Suprapubic skin (tissue), 4 donors: ENCODE data around the gene ARHGAP5. TPM values are rescaled to one million over a fixed set of nuclear protein-coding genes. Genes with fewer than 3 reads are reported as not detected.

Experiments used
- DNase-seq, 2 donors: peaks; one replicate each; pipeline ENCODE4 v3.0.0-alpha.2; 2019; ENCODE audit warnings: low spot score in 2 of 2
- H3K27ac ChIP-seq: fragments of 200-600 bp; sonication (generic); one replicate; pipeline ENCODE4 v1.5.1; 2019
- H3K27me3 ChIP-seq: fragments of 200-600 bp; sonication (generic); one replicate; pipeline ENCODE4 v1.5.1; 2019
- H3K36me3 ChIP-seq: fragments of 200-600 bp; sonication (generic); one replicate; pipeline ENCODE4 v1.5.1; 2019
- H3K4me1 ChIP-seq: fragments of 200-600 bp; sonication (generic); one replicate; pipeline ENCODE4 v1.5.1; 2019
- H3K4me3 ChIP-seq: fragments of 200-600 bp; sonication (generic); one replicate; pipeline ENCODE4 v1.5.1; 2019; ENCODE audit warnings: mild to moderate bottlenecking
- H3K9me3 ChIP-seq: fragments of 200-600 bp; sonication (generic); one replicate; pipeline ENCODE4 v1.5.1; 2019
- CTCF ChIP-seq, 2 donors: fragments of 200-600 bp in 1 of 2; fragments of 450-650 bp in 1 of 2; sonication (generic) in 1 of 2; IDR thresholded peaks; one replicate each; pipeline ENCODE4 v1.5.1; 2016 to 2019; ENCODE audit warnings: antibody characterized with exemption in 2 of 2, mild to moderate bottlenecking in 1 of 2, moderate library complexity in 1 of 2
- EP300 ChIP-seq: sonication (generic); formaldehyde crosslinking; IDR thresholded peaks from one replicate; pipeline ENCODE4 v1.6.1; 2017; ENCODE audit warnings: antibody characterized with exemption
- POLR2A ChIP-seq, 2 donors: fragments of 450-650 bp; IDR thresholded peaks; one replicate each; pipeline ENCODE4 v1.6.1; 2017; ENCODE audit warnings: antibody characterized with exemption in 2 of 2, mild to moderate bottlenecking in 2 of 2, moderate library complexity in 2 of 2
- POLR2AphosphoS5 ChIP-seq, 3 donors: sonication (generic); formaldehyde crosslinking; IDR thresholded peaks; one replicate each; pipeline ENCODE4 v1.6.1; 2017; ENCODE audit warnings: antibody characterized with exemption in 3 of 3
- WGBS: methylation state at CpG from one replicate; pipeline ENCODE4 v1.1.5; 2018; 5-methylcytosine and 5-hydroxymethylcytosine counted together
- total RNA-seq, 4 donors: library from RNA; depleted of rRNA; stranded (reverse); fragments of >200 nt; gene quantifications; one replicate each; pipeline ENCODE4 v1.1.0, GENCODE V29; 2016

ARHGAP5 gene
- total RNA-seq, 4 donors from 2014 or later: 92.5 to 125 (median 109) TPM

GRCh38 chr14:32192712-32193373 lies 115.7 kb downstream of the ARHGAP5 start:
- no peak for DNase-seq
- Histone ChIP-seq H3K4me3 (no peak overlapping the region), H3K9me3 (no peaks in the 10 kb centered on the region), H3K36me3 (no peaks in the 10 kb centered on the region), H3K27ac (no peak overlapping the region), H3K4me1 (no peaks in the 10 kb centered on the region), H3K27me3 (no peaks in the 10 kb centered on the region)
- TF ChIP-seq CTCF (IDR thresholded peaks at IDR 0.05) (no peak), EP300 (no peak), POLR2A (IDR thresholded peaks at IDR 0.05) (no peak), POLR2AphosphoS5 (IDR thresholded peaks at IDR 0.05) (no peak)
- 86% methylated on average over 2 of the region's 2 CpGs for WGBS

DNA sequence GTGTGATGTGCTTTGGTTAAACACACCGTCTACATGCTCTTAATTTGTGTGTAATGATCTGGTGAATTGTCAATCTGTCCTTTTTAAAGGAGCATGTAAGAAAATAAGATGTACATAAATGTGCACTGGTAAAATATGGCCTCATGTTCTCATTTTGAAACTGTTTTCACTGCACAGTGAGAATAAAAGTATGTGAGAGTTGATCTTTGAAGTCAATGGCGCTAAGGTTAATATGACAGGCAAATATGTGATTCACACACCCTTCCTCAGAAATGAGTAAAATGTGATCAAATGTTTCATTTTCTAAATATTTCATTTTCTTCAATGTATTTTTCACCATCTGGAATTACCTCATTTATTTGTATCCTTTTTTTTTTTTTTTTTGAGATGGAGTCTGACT lies 116.4 kb downstream of the ARHGAP5 start:
- H3K27ac ChIP-seq: no peak overlapping the region
- DNase-seq: no peak
- TF ChIP-seq CTCF (IDR thresholded peaks at IDR 0.05): no peak
- TF ChIP-seq POLR2A (IDR thresholded peaks at IDR 0.05): no peak
- TF ChIP-seq POLR2AphosphoS5 (IDR thresholded peaks at IDR 0.05): no peak
- no peak for TF ChIP-seq EP300
- no peak overlapping the region for H3K4me3 ChIP-seq
- no peaks in the 10 kb centered on the region for H3K9me3 ChIP-seq
- no peaks in the 10 kb centered on the region for H3K36me3 ChIP-seq
- no peaks in the 10 kb centered on the region for H3K27me3 ChIP-seq
- H3K4me1 ChIP-seq: no peaks in the 10 kb centered on the region
- 87% methylated on average over 2 of the region's 2 CpGs for WGBS

DNA sequence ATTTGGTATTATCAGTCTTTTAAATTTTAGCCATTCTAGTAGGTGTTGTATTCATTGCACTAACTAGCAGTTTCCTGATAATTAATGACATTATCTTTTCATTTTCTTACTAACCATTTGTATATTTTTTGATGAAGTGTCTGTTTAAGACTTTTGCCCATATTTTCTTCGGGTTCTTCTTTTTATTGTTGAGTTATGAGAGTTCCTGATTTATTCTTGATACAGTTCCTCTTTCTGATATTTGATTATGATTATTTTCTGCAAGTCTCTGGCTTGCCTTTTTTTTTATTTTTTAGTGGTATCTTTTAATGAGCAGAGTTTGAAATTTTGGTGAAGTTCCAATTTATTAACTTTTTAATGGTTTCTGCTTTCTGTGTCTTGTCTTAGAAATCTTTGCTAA lies 118.5 kb downstream of the ARHGAP5 start:
- H3K4me3 ChIP-seq: no peak overlapping the region
- TF ChIP-seq POLR2A (IDR thresholded peaks at IDR 0.05) (no peak), POLR2AphosphoS5 (IDR thresholded peaks at IDR 0.05) (no peak), CTCF (IDR thresholded peaks at IDR 0.05) (no peak), EP300 (no peak)
- no peaks in the 10 kb centered on the region for H3K36me3 ChIP-seq
- H3K9me3 ChIP-seq: no peaks in the 10 kb centered on the region
- peaks cover 2% of the 10 kb centered on the region for H3K4me1 ChIP-seq
- no peak overlapping the region for H3K27ac ChIP-seq
- no peak for DNase-seq
- 68% methylated on average over 1 of the region's 1 CpG for WGBS
- no peaks in the 10 kb centered on the region for H3K27me3 ChIP-seq

- H3K27ac ChIP-seq: no peak overlapping the region
- peaks cover 21% of the 10 kb centered on the region for H3K4me1 ChIP-seq
- no peaks in the 10 kb centered on the region for H3K27me3 ChIP-seq
- H3K4me3 ChIP-seq: no peak overlapping the region
- no peak for DNase-seq
- TF ChIP-seq EP300: no peak
- H3K9me3 ChIP-seq: no peaks in the 10 kb centered on the region
- 43% methylated on average over 1 of the region's 1 CpG for WGBS
- no peaks in the 10 kb centered on the region for H3K36me3 ChIP-seq
These were observed 120.8 kb downstream of the ARHGAP5 start for GRCh38 chr14:32197919-32198318.

DNA sequence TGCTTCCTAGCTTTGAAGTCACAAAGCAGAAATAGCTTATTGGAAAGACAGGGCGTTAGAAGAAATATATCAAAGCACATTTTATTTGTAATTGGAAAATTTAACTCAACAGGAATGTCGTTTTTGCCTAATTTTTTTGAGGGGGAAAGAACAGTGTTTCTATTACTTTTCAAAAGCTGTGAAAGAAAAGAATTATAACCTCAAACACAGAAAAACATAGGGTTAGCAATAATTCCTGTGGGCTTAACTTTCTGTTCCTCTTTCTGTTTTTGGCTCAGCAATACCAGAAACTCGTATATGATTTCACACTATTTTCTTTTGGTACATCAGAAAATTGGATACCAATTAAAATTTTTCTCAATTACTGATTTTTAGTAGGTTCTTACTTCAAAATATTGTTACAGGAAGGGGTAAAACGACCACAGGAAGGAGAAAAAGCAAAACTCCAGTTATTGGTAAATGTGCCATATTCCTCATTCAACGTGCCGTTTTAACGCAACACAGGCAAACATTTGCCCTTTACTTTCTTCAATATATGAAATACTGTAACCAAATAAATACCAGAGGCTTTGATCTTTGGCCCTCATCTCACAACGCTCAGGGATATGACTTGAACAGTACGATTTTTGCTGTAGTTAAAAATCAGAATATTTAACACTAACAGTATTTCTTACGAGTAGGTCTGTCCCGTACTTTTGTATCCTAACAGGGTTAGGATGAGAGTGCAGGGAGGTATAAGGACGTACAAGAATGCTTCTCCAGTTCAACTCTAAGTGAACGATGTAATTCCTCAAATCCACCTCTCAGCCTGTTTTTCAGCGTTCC lies 123.5 kb downstream of the ARHGAP5 start:
- Histone ChIP-seq H3K27me3 (peaks cover 3% of the 10 kb centered on the region), H3K27ac (peak overlapping the region; percentile 87), H3K4me1 (peaks cover 32% of the 10 kb centered on the region), H3K9me3 (no peaks in the 10 kb centered on the region), H3K36me3 (no peaks in the 10 kb centered on the region), H3K4me3 (peak overlapping the region; percentile 78)
- WGBS: 16% methylated on average over 14 of the region's 14 CpGs
- DNase-seq: no peak
- no peak for TF ChIP-seq POLR2AphosphoS5 (IDR thresholded peaks at IDR 0.05)
- TF ChIP-seq EP300: no peak
- TF ChIP-seq CTCF (IDR thresholded peaks at IDR 0.05): no peak
- TF ChIP-seq POLR2A (IDR thresholded peaks at IDR 0.05): no peak
